Keratinocyte (primary cell): Measurements from ENCODE around the gene APLF.

Experiments
- CTCF ChIP-seq, 3 experiments: IDR thresholded peaks in 1 of 3; conservative IDR thresholded peaks in 1 of 3; optimal IDR thresholded peaks in 1 of 3; 2 replicates in 2 of 3; 3 replicates in 1 of 3; pipeline versions ENCODE3 to v1.5.1; 2011; ENCODE audit warnings: low read length in 3 of 3, mild to moderate bottlenecking in 3 of 3, moderate library complexity in 2 of 3, control low read depth in 1 of 3, inconsistent platforms in 1 of 3; ENCODE audit not compliant: insufficient read depth in 2 of 3; ENCODE audit errors: extremely low read depth in 1 of 3
- EZH2 ChIP-seq: IDR thresholded peaks from one replicate; pipeline ENCODE4 v1.6.1; 2012; ENCODE audit warnings: inconsistent platforms, mild to moderate bottlenecking, low read length, moderate library complexity

- TF ChIP-seq CTCF (optimal IDR thresholded peaks at IDR 0.05 in 1 of 3, IDR thresholded peaks at IDR 0.05 in 1 of 3, conservative IDR thresholded peaks at IDR 0.05 in 1 of 3; ENCODE audit: extremely low read depth in 1 of 3, insufficient read depth in 2 of 3, low read length in 3 of 3) (no peak), EZH2 (no peak)
Observed at GRCh38 chr2:68428126-68428525, 39.3 kb upstream of the APLF start.
